NOMO-1 (cell line): ENCODE results near the gene SLC25A22.

ENCODE experiments used
- DNase-seq, 2 experiments: peaks; one replicate each; lab custom pipeline; 2025; ENCODE audit not compliant: unreplicated experiment in 2 of 2; lab: John Stamatoyannopoulos, UW

The SLC25A22 gene

DNA sequence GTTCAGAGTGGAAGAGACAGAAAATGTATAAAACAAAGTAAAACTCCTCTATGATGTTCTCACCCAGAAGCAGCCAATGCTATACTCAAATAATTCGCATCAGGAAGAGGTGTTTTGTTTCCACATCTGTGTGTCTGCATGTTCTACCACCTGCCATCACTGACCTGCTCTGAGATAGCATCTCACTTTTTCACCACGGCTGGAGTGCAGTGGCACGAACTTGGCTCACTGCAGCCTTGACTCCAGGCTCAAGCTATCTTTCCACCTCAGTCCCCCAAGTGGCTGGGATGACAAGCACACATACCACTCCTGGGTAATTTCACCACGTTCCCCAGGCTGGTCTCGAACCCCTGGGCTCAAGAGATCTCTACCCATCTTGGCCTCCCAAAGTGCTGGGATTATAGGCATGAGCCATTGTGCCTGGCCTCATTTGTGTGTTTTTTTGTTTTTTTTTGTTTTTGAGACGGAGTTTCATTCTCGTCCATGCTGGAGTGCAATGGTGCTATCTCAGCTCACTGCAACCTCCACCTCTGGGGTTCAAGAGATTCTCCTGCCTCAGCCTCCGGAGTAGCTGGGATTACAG lies 36.5 kb downstream of the SLC25A22 start:
- DNase-seq: no peak

GRCh38 chr11:760236-760635 lies 37.8 kb downstream of the SLC25A22 start:
- DNase-seq: no peak

GRCh38 chr11:749731-750130 lies 48.4 kb downstream of the SLC25A22 start:
- DNase-seq: peak in 1 of 2 experiments; percentile 13

GRCh38 chr11:748007-748359 lies 50.1 kb downstream of the SLC25A22 start:
- DNase-seq: peak in 1 of 2 experiments; percentile 32

- peak; percentile 90 to 96 for DNase-seq
Observed at GRCh38 chr11:747158-748006, 50.7 kb downstream of the SLC25A22 start, which contains the start of gene TALDO1. Gene TALDO1, plus strand, starts transcription at chr11:747464. Its CDS starts 18 bp downstream, at chr11:747482.

GRCh38 chr11:746289-747157 lies 51.6 kb downstream of the SLC25A22 start:
- peak in 1 of 2 experiments; percentile 37 for DNase-seq

DNA sequence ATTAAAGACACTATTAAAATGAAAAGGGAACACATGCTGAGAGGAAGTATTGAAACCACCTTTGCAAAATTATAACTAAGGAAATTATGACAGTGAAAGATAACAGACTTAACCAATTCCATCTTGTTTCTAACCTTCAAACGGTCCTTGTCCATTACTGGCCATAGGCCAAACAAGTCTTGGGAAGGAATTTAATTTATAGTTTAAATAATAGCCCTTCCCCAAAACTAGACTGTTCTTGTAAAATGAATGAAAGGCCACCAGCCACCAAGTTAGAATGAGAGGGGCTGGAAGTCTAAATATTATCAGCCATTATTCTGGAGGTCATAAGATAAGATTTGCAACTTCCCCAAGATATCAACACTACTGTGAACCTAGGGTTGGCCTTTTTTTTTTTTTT lies 52.7 kb downstream of the SLC25A22 start:
- DNase-seq: no peak

GRCh38 chr11:742571-743201 lies 55.4 kb downstream of the SLC25A22 start:
- no peak for DNase-seq

- no peak for DNase-seq
Observed at GRCh38 chr11:742156-742546, 55.9 kb downstream of the SLC25A22 start.
